H9 (cell line): Measurements from ENCODE around the gene ACSBG1. TPM values are rescaled to one million over a fixed set of nuclear protein-coding genes. Genes with fewer than 3 reads are reported as not detected.
A peak's percentile ranks its signal among the peaks of the same experiment; 100 is the strongest.

Experiments used
- DNase-seq: peaks from one replicate; pipeline ENCODE4 v3.0.0-alpha.2; 2017
- H2AFZ ChIP-seq: one replicate; pipeline ENCODE4 v1.6.1; 2013; ENCODE audit warnings: mild to moderate bottlenecking, low read length, control low read depth, moderate library complexity
- H2AK5ac ChIP-seq: 2 replicates; pipeline ENCODE4 v1.6.1; 2013; ENCODE audit warnings: low read length, control low read depth, mixed read lengths; ENCODE audit not compliant: insufficient read length
- H2BK120ac ChIP-seq: one replicate; pipeline ENCODE4 v1.6.1; 2013; ENCODE audit warnings: low read depth, mild to moderate bottlenecking, low read length, control low read depth, inconsistent platforms; ENCODE audit not compliant: poor library complexity, severe bottlenecking
- H2BK12ac ChIP-seq: 2 replicates; pipeline ENCODE4 v1.6.1; 2013; ENCODE audit warnings: low read length, control low read depth, mixed read lengths, low read depth; ENCODE audit not compliant: insufficient read length
- H2BK15ac ChIP-seq: 2 replicates; pipeline ENCODE4 v1.6.1; 2013; ENCODE audit warnings: low read depth, low read length, control low read depth
- H2BK20ac ChIP-seq: one replicate; pipeline ENCODE4 v1.6.1; 2013; ENCODE audit warnings: low read depth, mild to moderate bottlenecking, low read length, control low read depth, inconsistent platforms; ENCODE audit not compliant: poor library complexity, severe bottlenecking
- H2BK5ac ChIP-seq: 2 replicates; pipeline ENCODE4 v1.6.1; 2013; ENCODE audit warnings: low read length, control low read depth, mixed read lengths; ENCODE audit not compliant: insufficient read length
- H3K14ac ChIP-seq: 2 replicates; pipeline ENCODE4 v1.6.1; 2013; ENCODE audit warnings: low read length, control low read depth; ENCODE audit not compliant: insufficient read depth
- H3K18ac ChIP-seq: 2 replicates; pipeline ENCODE4 v1.6.1; 2013; ENCODE audit warnings: low read depth, mild to moderate bottlenecking, mixed read lengths, low read length, control low read depth; ENCODE audit not compliant: insufficient read length
- H3K23ac ChIP-seq: 2 replicates; pipeline ENCODE4 v1.6.1; 2013; ENCODE audit warnings: low read length, control low read depth, mixed read lengths, low read depth; ENCODE audit not compliant: insufficient read length
- H3K23me2 ChIP-seq: 2 replicates; pipeline ENCODE4 v1.6.1; 2013; ENCODE audit warnings: low read depth, mild to moderate bottlenecking, mixed read lengths, low read length, control low read depth; ENCODE audit not compliant: insufficient read length, poor library complexity, severe bottlenecking
- H3K27ac ChIP-seq: 2 replicates; pipeline ENCODE4 v1.5.1; 2013; ENCODE audit warnings: low read length, control low read depth, mixed read lengths, low read depth; ENCODE audit not compliant: insufficient read length
- H3K27me3 ChIP-seq: 2 replicates; pipeline ENCODE4 v1.6.1; 2013; ENCODE audit warnings: low read length, control low read depth, inconsistent platforms; ENCODE audit not compliant: insufficient read depth
- H3K4ac ChIP-seq: 2 replicates; pipeline ENCODE4 v1.6.1; 2013; ENCODE audit warnings: low read depth, mild to moderate bottlenecking, control low read depth, inconsistent platforms, low read length, moderate library complexity
- H3K4me1 ChIP-seq: 2 replicates; pipeline ENCODE4 v1.6.1; 2013; ENCODE audit warnings: low read length, control low read depth, inconsistent platforms; ENCODE audit not compliant: insufficient read depth
- H3K4me2 ChIP-seq: 2 replicates; pipeline ENCODE4 v1.6.1; 2013; ENCODE audit warnings: low read length, control low read depth, mixed read lengths; ENCODE audit not compliant: insufficient read length, insufficient read depth
- H3K56ac ChIP-seq: 2 replicates; pipeline ENCODE4 v1.6.1; 2013; ENCODE audit warnings: low read depth, mild to moderate bottlenecking, mixed read lengths, low read length, control low read depth; ENCODE audit not compliant: insufficient read length
- H3K79me1 ChIP-seq: 2 replicates; pipeline ENCODE4 v1.6.1; 2013; ENCODE audit warnings: low read depth, mild to moderate bottlenecking, moderate library complexity, low read length, control low read depth, inconsistent platforms; ENCODE audit not compliant: insufficient read depth, poor library complexity, severe bottlenecking
- H3K79me2 ChIP-seq: 2 replicates; pipeline ENCODE4 v1.6.1; 2013; ENCODE audit warnings: low read length, control low read depth, inconsistent platforms; ENCODE audit not compliant: insufficient read depth
- H3K9ac ChIP-seq: 2 replicates; pipeline ENCODE4 v1.6.1; 2013; ENCODE audit warnings: low read length, control low read depth, mixed read lengths; ENCODE audit not compliant: insufficient read length; ENCODE audit errors: extremely low read depth
- H3K9me3 ChIP-seq: one replicate; pipeline ENCODE4 v1.6.1; 2013; ENCODE audit warnings: low read depth, low read length, inconsistent platforms; ENCODE audit not compliant: control insufficient read depth
- H3T11ph ChIP-seq: one replicate; pipeline ENCODE4 v1.6.1; 2013; ENCODE audit warnings: mild to moderate bottlenecking, low read length, control low read depth, inconsistent platforms
- H4K20me1 ChIP-seq: one replicate; pipeline ENCODE4 v1.6.1; 2013; ENCODE audit not compliant: control insufficient read depth, insufficient read length, insufficient read depth
- H4K5ac ChIP-seq: 2 replicates; pipeline ENCODE4 v1.6.1; 2013; ENCODE audit warnings: low read depth, mild to moderate bottlenecking, mixed read lengths, low read length, control low read depth; ENCODE audit not compliant: insufficient read length
- H4K8ac ChIP-seq: replicated peaks from 2 replicates; pipeline ENCODE4 v1.6.1; 2013; ENCODE audit warnings: low read length, control low read depth, mixed read lengths, low read depth; ENCODE audit not compliant: insufficient read length
- H4K91ac ChIP-seq: 2 replicates; pipeline ENCODE4 v1.6.1; 2013; ENCODE audit warnings: low read depth, mild to moderate bottlenecking, moderate library complexity, mixed read lengths, low read length, control low read depth; ENCODE audit not compliant: insufficient read length
- H3K27ac Mint-ChIP-seq, 3 experiments: 2 replicates in 2 of 3; 3 replicates in 1 of 3; pipeline ENCODE4 v1.8.0; 2020 to 2021; ENCODE audit warnings: mixed read lengths in 3 of 3, mild to moderate bottlenecking in 1 of 3, moderate library complexity in 1 of 3
- H3K27me3 Mint-ChIP-seq: 2 replicates; pipeline ENCODE4 v1.8.0; 2021; ENCODE audit warnings: low read depth, mild to moderate bottlenecking, moderate library complexity, mixed read lengths
- H3K36me3 Mint-ChIP-seq, 3 experiments: 2 replicates in 2 of 3; 3 replicates in 1 of 3; pipeline ENCODE4 v1.8.0; 2020 to 2021; ENCODE audit warnings: low read depth in 3 of 3, mixed read lengths in 3 of 3; ENCODE audit not compliant: insufficient read depth in 1 of 3
- H3K4me1 Mint-ChIP-seq, 2 experiments: 2 replicates each; pipeline ENCODE4 v1.8.0; 2020; ENCODE audit warnings: mixed read lengths in 2 of 2
- H3K4me3 Mint-ChIP-seq, 2 experiments: 2 replicates in 1 of 2; 3 replicates in 1 of 2; pipeline ENCODE4 v1.8.0; 2020 to 2021; ENCODE audit warnings: mild to moderate bottlenecking in 2 of 2, mixed read lengths in 2 of 2, moderate library complexity in 1 of 2
- H3K9me3 Mint-ChIP-seq, 2 experiments: 2 replicates in 1 of 2; 3 replicates in 1 of 2; pipeline ENCODE4 v1.8.0; 2020; ENCODE audit warnings: mild to moderate bottlenecking in 2 of 2, mixed read lengths in 2 of 2, moderate library complexity in 1 of 2
- CTCF ChIP-seq: fragments of 200-600 bp; sonication (generic); conservative IDR thresholded peaks from 3 replicates; pipeline ENCODE4 v1.8.0; 2021; ENCODE audit warnings: antibody characterized with exemption, mild to moderate bottlenecking
- WGBS: extraction: QIAGEN DNeasy Blood & Tissue Kit; methylation state at CpG from one replicate; pipeline ENCODE4 v1.1.7; 2013; ENCODE audit warnings: missing lambda C conversion rate, low lambda C conversion rate, mixed read lengths; ENCODE audit not compliant: insufficient read length; ENCODE audit errors: extremely low coverage; 5-methylcytosine and 5-hydroxymethylcytosine counted together
- total RNA-seq: library from RNA; stranded (reverse); gene quantifications from 2 replicates; pipeline ENCODE4 v1.2.1, GENCODE V29; 2021

ACSBG1 gene
- total RNA-seq, 1 experiment from 2014 or later, result 2.2 TPM

GRCh38 chr15:78222745-78223395, 11.5 kb downstream of the ACSBG1 start:
- H2BK5ac ChIP-seq, result no peak overlapping the region
- H3K23ac ChIP-seq, result no peak overlapping the region
- H3K79me2 ChIP-seq, result no peaks in the 10 kb centered on the region
- H2BK12ac ChIP-seq, result no peak overlapping the region
- H3K14ac ChIP-seq, result no peak overlapping the region
- DNase-seq, result peak; percentile 9
- H3K4me2 ChIP-seq, result no peak overlapping the region
- no peak overlapping the region for H3K4me3 Mint-ChIP-seq
- H3K36me3 Mint-ChIP-seq, result peaks cover 0 to 7% (median 3%) of the 10 kb centered on the region in 3 experiments; a peak in 4 of 7 replicates
- H3K27ac Mint-ChIP-seq, result no peak overlapping the region
- H2BK120ac ChIP-seq, result no peak overlapping the region
- H3K9me3 ChIP-seq, result no peaks in the 10 kb centered on the region
- no peak overlapping the region for H3K27ac ChIP-seq
- H3K23me2 ChIP-seq, result no peaks in the 10 kb centered on the region
- H4K91ac ChIP-seq, result no peak overlapping the region
- H3K56ac ChIP-seq, result no peak overlapping the region
- H4K5ac ChIP-seq, result no peak overlapping the region
- no peak overlapping the region for H2BK20ac ChIP-seq
- no peaks in the 10 kb centered on the region for H4K20me1 ChIP-seq
- no peaks in the 10 kb centered on the region for H3K27me3 ChIP-seq
- no CpG with 5 or more reads among the region's 5 CpGs for WGBS
- H2AFZ ChIP-seq, result no peak overlapping the region
- H3K9me3 Mint-ChIP-seq, result peaks cover 6 to 7% of the 10 kb centered on the region in 2 experiments; a peak in 4 of 5 replicates
- H3K27me3 Mint-ChIP-seq, result no peaks in the 10 kb centered on the region
- H3K9ac ChIP-seq, result no peak overlapping the region
- H3K4me1 ChIP-seq, result no peaks in the 10 kb centered on the region
- H2AK5ac ChIP-seq, result no peak overlapping the region
- no peak overlapping the region for H3T11ph ChIP-seq
- peaks cover 4 to 6% of the 10 kb centered on the region in 2 experiments; a peak in 3 of 4 replicates for H3K4me1 Mint-ChIP-seq
- H2BK15ac ChIP-seq, result no peak overlapping the region
- TF ChIP-seq CTCF, result no peak
- no peak overlapping the region for H3K18ac ChIP-seq
- no peak overlapping the region for H3K4ac ChIP-seq
- H3K79me1 ChIP-seq, result no peaks in the 10 kb centered on the region
- H4K8ac ChIP-seq, result no peak overlapping the region
